Liver (tissue), 3 donors: Measurements from ENCODE around the gene TRNAU1AP.

Experiments
- CTCF ChIP-seq: fragments of 150-350 bp; IDR thresholded peaks from 2 replicates; pipeline ENCODE4 v1.5.1; 2017; ENCODE audit warnings: improper control_type of control experiment, low read depth, low read length; ENCODE audit not compliant: missing input control
- FOXA1 ChIP-seq: IDR thresholded peaks from 2 replicates; pipeline ENCODE4 v1.6.1; 2016; ENCODE audit warnings: antibody characterized with exemption
- FOXA2 ChIP-seq: IDR thresholded peaks from 2 replicates; pipeline ENCODE4 v1.6.1; 2016; ENCODE audit warnings: antibody characterized with exemption
- GABPA ChIP-seq, 2 donors: IDR thresholded peaks in 1 of 2; conservative IDR thresholded peaks in 1 of 2; 2 replicates each; pipeline ENCODE4 v1.6.1; 2016; ENCODE audit warnings: antibody characterized with exemption in 2 of 2, mild to moderate bottlenecking in 1 of 2, moderate library complexity in 1 of 2
- HNF4A ChIP-seq, 2 donors: conservative IDR thresholded peaks; 2 replicates each; pipeline ENCODE4 v1.6.1; 2016; ENCODE audit warnings: antibody characterized with exemption in 2 of 2, mild to moderate bottlenecking in 2 of 2
- JUND ChIP-seq, 2 donors: IDR thresholded peaks; 2 replicates each; pipeline ENCODE4 v1.6.1; 2016; ENCODE audit warnings: antibody characterized with exemption in 2 of 2
- MAX ChIP-seq: IDR thresholded peaks from 2 replicates; pipeline ENCODE4 v1.6.1; 2016; ENCODE audit warnings: antibody characterized with exemption
- RAD21 ChIP-seq, 2 donors: IDR thresholded peaks; 2 replicates each; pipeline ENCODE4 v1.6.1; 2016; ENCODE audit warnings: antibody characterized with exemption in 2 of 2, mild to moderate bottlenecking in 2 of 2
- REST ChIP-seq: IDR thresholded peaks from 2 replicates; pipeline ENCODE4 v1.6.1; 2016; ENCODE audit warnings: antibody characterized with exemption, mild to moderate bottlenecking
- SP1 ChIP-seq: IDR thresholded peaks from 2 replicates; pipeline ENCODE4 v1.6.1; 2018; ENCODE audit warnings: antibody characterized with exemption, mild to moderate bottlenecking
- TAF1 ChIP-seq: conservative IDR thresholded peaks from 2 replicates; pipeline ENCODE4 v1.6.1; 2016; ENCODE audit warnings: antibody characterized with exemption, mild to moderate bottlenecking
- YY1 ChIP-seq: IDR thresholded peaks from 2 replicates; pipeline ENCODE4 v1.6.1; 2016; ENCODE audit warnings: antibody characterized with exemption, mild to moderate bottlenecking
- ZBTB33 ChIP-seq: IDR thresholded peaks from 2 replicates; pipeline ENCODE4 v1.6.1; 2016; ENCODE audit warnings: antibody characterized with exemption
- donor health status: healthy.
- donor health status: healthy.

GRCh38 chr1:28535180-28535579 is 17.7 kb upstream of the TRNAU1AP start:
- TF ChIP-seq CTCF (no peak), RAD21 (IDR thresholded peaks at IDR 0.05) (no peak), MAX (no peak), FOXA1 (no peak), JUND (IDR thresholded peaks at IDR 0.05) (no peak), TAF1 (no peak), GABPA (IDR thresholded peaks at IDR 0.05 in 1 of 2, conservative IDR thresholded peaks at IDR 0.05 in 1 of 2) (no peak), YY1 (no peak), ZBTB33 (no peak), SP1 (no peak), FOXA2 (no peak), REST (no peak), HNF4A (conservative IDR thresholded peaks at IDR 0.05) (no peak)
